Astrocyte (in vitro differentiated cells and primary cell): ENCODE data around the gene C1orf21. TPM values are rescaled to one million over a fixed set of nuclear protein-coding genes. Genes with fewer than 3 reads are reported as not detected.

Source experiments
- DNase-seq: peaks from one replicate; pipeline ENCODE4 v3.0.0-alpha.2; 2010; ENCODE audit warnings: low read depth
- FAIRE-seq: peaks from 2 replicates; lab custom pipeline; 2011; peaks lifted over from hg19 to GRCh38; lab: Jason Lieb, UNC
- H2AFZ ChIP-seq: 2 replicates; pipeline ENCODE4 v1.6.0; 2012; ENCODE audit warnings: low read depth, low read length, inconsistent platforms
- H3K27ac ChIP-seq: 2 replicates; pipeline ENCODE4 v1.5.1; 2011; ENCODE audit warnings: low read depth, low read length, inconsistent platforms
- H3K27me3 ChIP-seq: 2 replicates; pipeline ENCODE4 v1.6.0; 2011; ENCODE audit warnings: low read length, inconsistent platforms; ENCODE audit not compliant: insufficient read depth
- H3K36me3 ChIP-seq: 2 replicates; pipeline ENCODE4 v1.5.1; 2011; ENCODE audit warnings: low read length, inconsistent platforms; ENCODE audit not compliant: insufficient read depth
- H3K4me1 ChIP-seq: 2 replicates; pipeline ENCODE4 v1.5.1; 2011; ENCODE audit warnings: low read length, inconsistent platforms; ENCODE audit not compliant: insufficient read depth
- H3K4me2 ChIP-seq: 2 replicates; pipeline ENCODE4 v1.6.0; 2012; ENCODE audit warnings: low read length, inconsistent platforms
- H3K4me3 ChIP-seq: 2 replicates; pipeline ENCODE4 v1.5.1; 2011; ENCODE audit warnings: low read depth, mild to moderate bottlenecking, low read length, inconsistent platforms; ENCODE audit not compliant: insufficient read depth
- H3K79me2 ChIP-seq: 2 replicates; pipeline ENCODE4 v1.6.0; 2012; ENCODE audit warnings: mild to moderate bottlenecking, low read length, inconsistent platforms; ENCODE audit not compliant: insufficient read depth
- H3K9ac ChIP-seq: 2 replicates; pipeline ENCODE4 v1.6.0; 2012; ENCODE audit warnings: mild to moderate bottlenecking, low read length, inconsistent platforms
- H3K9me3 ChIP-seq: 2 replicates; pipeline ENCODE4 v1.5.1; 2012; ENCODE audit warnings: low read depth, mild to moderate bottlenecking, low read length, inconsistent platforms; ENCODE audit not compliant: insufficient read depth
- H4K20me1 ChIP-seq: 2 replicates; pipeline ENCODE4 v1.6.0; 2012; ENCODE audit warnings: low read length, inconsistent platforms; ENCODE audit not compliant: insufficient read depth
- H3K27ac Mint-ChIP-seq: one replicate; pipeline ENCODE4 v1.8.0; 2021; ENCODE audit warnings: mild to moderate bottlenecking, mixed read lengths; ENCODE audit not compliant: unreplicated experiment
- H3K27me3 Mint-ChIP-seq: one replicate; pipeline ENCODE4 v1.8.0; 2021; ENCODE audit warnings: low read depth, mixed read lengths; ENCODE audit not compliant: unreplicated experiment
- H3K36me3 Mint-ChIP-seq: one replicate; pipeline ENCODE4 v1.8.0; 2021; ENCODE audit warnings: low read depth, mixed read lengths; ENCODE audit not compliant: unreplicated experiment
- H3K4me1 Mint-ChIP-seq: one replicate; pipeline ENCODE4 v1.8.0; 2021; ENCODE audit warnings: low read depth, mixed read lengths; ENCODE audit not compliant: unreplicated experiment
- H3K4me3 Mint-ChIP-seq: one replicate; pipeline ENCODE4 v1.8.0; 2021; ENCODE audit warnings: mild to moderate bottlenecking, moderate library complexity, mixed read lengths; ENCODE audit not compliant: unreplicated experiment
- H3K9me3 Mint-ChIP-seq: one replicate; pipeline ENCODE4 v1.8.0; 2021; ENCODE audit warnings: mild to moderate bottlenecking, mixed read lengths; ENCODE audit not compliant: unreplicated experiment
- CTCF ChIP-seq: IDR thresholded peaks from 2 replicates; pipeline ENCODE4 v1.5.1; 2011; ENCODE audit warnings: low read depth, mild to moderate bottlenecking, inconsistent platforms, low read length, moderate library complexity; ENCODE audit not compliant: insufficient read depth
- EZH2 ChIP-seq: IDR thresholded peaks from 2 replicates; pipeline ENCODE4 v1.6.1; 2012; ENCODE audit warnings: mild to moderate bottlenecking, low read length, inconsistent platforms; ENCODE audit not compliant: insufficient read depth
- total RNA-seq: library from RNA; stranded (reverse); gene quantifications from 2 replicates; pipeline ENCODE4 v1.2.1, GENCODE V29; 2021

The C1orf21 gene
- total RNA-seq, 1 donor from 2014 or later, result 15.1 TPM

GRCh38 chr1:184574588-184574987 is 187.8 kb downstream of the C1orf21 start:
- H3K27me3 ChIP-seq, result no peaks in the 10 kb centered on the region
- H3K27ac Mint-ChIP-seq, result peak overlapping the region; percentile 23
- H3K27ac ChIP-seq, result no peak overlapping the region
- H3K4me1 ChIP-seq, result no peaks in the 10 kb centered on the region
- H2AFZ ChIP-seq, result no peak overlapping the region
- no peaks in the 10 kb centered on the region for H3K9me3 ChIP-seq
- H3K4me3 ChIP-seq, result no peak overlapping the region
- no peaks in the 10 kb centered on the region for H3K9me3 Mint-ChIP-seq
- peaks cover 9% of the 10 kb centered on the region for H3K4me1 Mint-ChIP-seq
- no peak overlapping the region for H3K9ac ChIP-seq
- no peaks in the 10 kb centered on the region for H3K36me3 ChIP-seq
- H3K4me2 ChIP-seq, result peak overlapping the region; percentile 9
- H3K79me2 ChIP-seq, result no peaks in the 10 kb centered on the region
- H3K36me3 Mint-ChIP-seq, result peaks cover 2% of the 10 kb centered on the region
- DNase-seq, result no peak
- H4K20me1 ChIP-seq, result no peaks in the 10 kb centered on the region
- TF ChIP-seq EZH2, result no peak
- no peaks in the 10 kb centered on the region for H3K27me3 Mint-ChIP-seq
- H3K4me3 Mint-ChIP-seq, result peak overlapping the region; percentile 52
- no peak for FAIRE-seq

DNA sequence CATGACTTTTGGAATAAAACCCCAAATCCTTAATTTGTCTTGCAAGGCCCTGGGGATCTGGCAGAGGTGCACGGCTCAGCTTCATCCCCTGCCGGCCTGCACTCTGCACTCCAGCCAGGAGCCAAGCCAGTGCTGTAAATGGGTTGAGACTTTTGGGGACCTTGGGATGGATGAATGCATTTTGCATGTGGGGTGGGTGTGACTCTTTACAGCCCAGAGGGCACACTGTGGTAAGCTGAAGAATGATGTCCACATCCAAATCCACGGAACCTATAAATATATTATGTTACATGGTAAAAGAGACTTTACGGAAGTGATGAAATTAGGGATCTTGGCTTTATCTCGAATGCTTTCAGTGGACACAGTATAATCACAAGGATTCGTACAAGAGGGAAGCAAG is 190.0 kb downstream of the C1orf21 start:
- DNase-seq (no peak), FAIRE-seq (no peak)
- Histone ChIP-seq H3K27ac (no peak overlapping the region), H3K9ac (no peak overlapping the region), H2AFZ (no peak overlapping the region), H3K4me2 (no peak overlapping the region), H3K9me3 (no peaks in the 10 kb centered on the region), H4K20me1 (no peaks in the 10 kb centered on the region), H3K4me3 (no peak overlapping the region), H3K79me2 (no peaks in the 10 kb centered on the region), H3K4me1 (no peaks in the 10 kb centered on the region), H3K27me3 (no peaks in the 10 kb centered on the region), H3K36me3 (no peaks in the 10 kb centered on the region)
- Mint-ChIP-seq H3K9me3 (no peaks in the 10 kb centered on the region), H3K27me3 (no peaks in the 10 kb centered on the region), H3K36me3 (peaks cover 2% of the 10 kb centered on the region), H3K4me1 (peaks cover 9% of the 10 kb centered on the region), H3K4me3 (no peak overlapping the region), H3K27ac (no peak overlapping the region)
- TF ChIP-seq CTCF (no peak), EZH2 (no peak)

- Mint-ChIP-seq H3K4me3 (no peak overlapping the region), H3K4me1 (peaks cover 9% of the 10 kb centered on the region), H3K9me3 (no peaks in the 10 kb centered on the region), H3K36me3 (peaks cover 2% of the 10 kb centered on the region), H3K27ac (no peak overlapping the region), H3K27me3 (no peaks in the 10 kb centered on the region)
- Histone ChIP-seq H4K20me1 (no peaks in the 10 kb centered on the region), H3K27ac (no peak overlapping the region), H3K4me1 (no peaks in the 10 kb centered on the region), H3K4me2 (no peak overlapping the region), H3K27me3 (no peaks in the 10 kb centered on the region), H3K9me3 (no peaks in the 10 kb centered on the region), H2AFZ (no peak overlapping the region), H3K79me2 (no peaks in the 10 kb centered on the region), H3K4me3 (no peak overlapping the region), H3K9ac (no peak overlapping the region), H3K36me3 (no peaks in the 10 kb centered on the region)
- TF ChIP-seq CTCF (no peak), EZH2 (no peak)
- no peak for DNase-seq
- FAIRE-seq, result no peak
Measured at GRCh38 chr1:184577319-184577718, 190.5 kb downstream of the C1orf21 start.
